Gastrocnemius medialis (tissue), 4 donors: ENCODE results near the gene MAMDC4.
"Not testable (repeated sequence)": the region's sequence is repeated elsewhere in the genome, so short reads cannot be mapped to it uniquely, and the experiment has no call there.

Experiments
- CTCF ChIP-seq, 5 experiments: fragments of 450-650 bp in 3 of 5; fragments of 200-600 bp in 2 of 5; sonication (generic) in 2 of 5; IDR thresholded peaks in 4 of 5; conservative IDR thresholded peaks in 1 of 5; 1 replicate in 4 of 5; 2 replicates in 1 of 5; pipeline ENCODE4 v1.5.1; 2016 to 2019; ENCODE audit warnings: antibody characterized with exemption in 5 of 5, mild to moderate bottlenecking in 3 of 5, moderate library complexity in 3 of 5
- POLR2A ChIP-seq, 2 donors: fragments of 450-650 bp; IDR thresholded peaks; one replicate each; pipeline ENCODE4 v1.6.1; 2017; ENCODE audit warnings: antibody characterized with exemption in 2 of 2, mild to moderate bottlenecking in 2 of 2, moderate library complexity in 2 of 2

DNA sequence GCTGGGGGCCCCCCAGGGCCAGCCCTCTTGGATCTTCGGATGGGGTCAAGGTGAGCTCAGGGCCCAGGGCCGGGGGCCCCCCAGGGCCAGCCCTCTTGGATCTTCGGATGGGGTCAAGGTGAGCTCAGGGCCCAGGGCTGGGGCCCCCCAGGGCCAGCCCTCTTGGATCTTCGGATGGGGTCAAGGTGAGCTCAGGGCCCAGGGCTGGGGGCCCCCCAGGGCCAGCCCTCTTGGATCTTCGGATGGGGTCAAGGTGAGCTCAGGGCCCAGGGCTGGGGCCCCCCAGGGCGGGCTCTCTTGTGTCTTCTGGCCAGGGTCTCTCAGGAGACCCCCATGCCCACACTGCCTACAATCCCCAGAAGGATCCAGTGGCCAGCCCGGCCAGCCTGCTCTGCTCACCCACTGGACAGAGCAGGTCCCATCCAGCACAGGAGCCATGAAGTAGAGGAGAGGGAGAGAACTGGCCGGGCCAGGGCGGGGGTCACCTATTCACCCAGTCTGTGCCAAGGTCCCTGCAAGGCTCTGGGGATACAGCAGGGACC, 49.1 kb upstream of the MAMDC4 start:
- TF ChIP-seq CTCF (IDR thresholded peaks at IDR 0.05 in 4 of 5, conservative IDR thresholded peaks at IDR 0.05 in 1 of 5); POLR2A (IDR thresholded peaks at IDR 0.05): not testable (repeated sequence)
